ENCODE results near the gene KIF13A.
"Not testable (repeated sequence)": the region's sequence is repeated elsewhere in the genome, so short reads cannot be mapped to it uniquely, and the experiment has no call there.

KIF13A gene

DNA sequence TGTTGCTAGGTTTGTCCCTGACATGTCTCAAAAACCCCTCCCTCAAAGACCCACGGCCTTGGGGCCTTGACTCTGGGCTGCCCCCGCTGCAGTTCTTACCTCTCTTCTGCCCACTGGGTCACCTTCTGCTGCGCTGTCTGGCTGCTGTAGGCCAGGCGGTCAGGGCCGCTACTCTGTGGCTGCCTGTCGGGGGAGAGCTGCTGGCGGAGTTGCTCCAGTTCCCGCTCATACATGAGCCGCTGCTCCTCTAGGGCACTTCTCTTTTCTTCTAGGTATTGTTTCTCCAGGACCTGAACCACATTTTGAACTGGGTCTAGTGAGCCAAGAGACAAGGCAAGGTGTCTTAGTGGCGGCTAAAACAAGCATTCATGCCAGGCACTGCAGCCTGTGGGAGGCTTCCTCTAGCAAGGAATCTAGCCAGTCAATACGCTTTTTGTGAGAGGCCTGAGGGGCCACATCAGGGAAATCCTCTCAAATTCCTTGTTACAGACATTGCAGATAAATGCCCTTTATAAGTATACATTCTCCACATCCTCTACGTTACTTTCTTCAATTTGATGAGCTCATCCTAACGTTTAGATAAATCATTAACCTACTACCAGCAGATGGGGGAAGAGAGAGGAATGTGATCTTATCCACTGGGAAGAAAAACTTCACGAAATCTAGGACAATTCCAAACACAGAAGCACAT, 170.4 kb downstream of the KIF13A start:
- FAIRE-seq (no peak), DNase-seq (ENCODE audit: insufficient read length, low spot score) (no peak)

DNA sequence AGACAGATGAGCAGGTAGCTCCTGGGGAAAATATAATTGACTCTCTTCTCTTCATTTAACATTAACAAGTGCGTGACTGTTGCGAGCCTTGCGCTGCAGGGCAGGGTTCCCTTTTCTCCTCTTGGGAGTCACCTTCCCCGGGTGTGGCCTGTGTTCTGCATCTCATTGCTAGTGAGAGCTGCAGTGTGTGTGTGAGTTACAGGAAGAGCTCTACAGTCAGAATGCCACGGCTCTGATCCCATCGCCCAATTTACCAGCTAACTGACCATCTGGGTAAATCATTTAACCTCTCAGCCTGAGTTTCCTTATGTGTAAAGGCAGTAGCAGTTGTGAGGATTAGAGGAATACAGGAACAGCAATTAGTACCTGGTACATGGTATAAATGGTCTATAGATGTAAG, 173.9 kb downstream of the KIF13A start:
- DNase-seq (ENCODE audit: insufficient read length, low spot score) (no peak), FAIRE-seq (no peak)

DNA sequence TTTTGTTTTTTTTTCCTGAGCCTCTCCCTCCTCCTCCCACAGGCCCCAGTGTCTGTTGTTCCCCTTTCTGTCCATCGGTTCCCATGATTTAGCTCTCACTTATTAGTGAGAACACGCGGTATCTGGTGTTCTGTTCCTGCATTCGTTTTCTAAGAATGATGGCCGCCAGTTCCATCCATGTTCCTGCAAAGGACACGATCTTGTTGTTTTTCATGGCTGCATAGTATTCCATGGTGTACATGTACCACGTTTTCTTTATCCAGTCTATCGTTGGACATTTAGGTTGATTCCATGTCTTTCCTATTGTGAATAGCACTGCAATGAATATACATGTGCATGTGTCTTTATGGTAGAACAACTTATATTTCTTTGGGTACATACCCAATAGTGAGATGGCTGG, 175.1 kb downstream of the KIF13A start:
- FAIRE-seq, result no peak
- no peak for DNase-seq (ENCODE audit: insufficient read length, low spot score)

DNA sequence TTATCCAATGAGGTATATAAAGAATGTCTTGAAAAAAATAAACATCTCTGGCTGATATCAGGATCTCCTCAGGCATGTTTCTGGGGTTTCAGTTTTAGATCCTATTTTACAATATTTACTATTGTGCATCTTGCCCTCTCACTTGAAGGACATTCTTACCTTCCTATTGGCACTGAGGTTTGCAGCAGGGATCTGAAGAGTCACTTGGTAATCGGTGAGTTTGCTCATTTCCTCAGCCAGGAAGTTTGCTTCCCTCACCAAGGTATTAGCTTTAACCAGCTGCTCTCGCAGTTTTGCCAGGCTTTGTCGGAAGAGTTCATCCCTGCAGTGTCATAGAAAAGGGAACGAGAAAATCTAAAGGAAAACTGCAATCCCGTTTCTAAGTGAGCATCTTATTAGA, 178.8 kb downstream of the KIF13A start:
- FAIRE-seq (no peak), DNase-seq (ENCODE audit: insufficient read length, low spot score) (no peak)

DNA sequence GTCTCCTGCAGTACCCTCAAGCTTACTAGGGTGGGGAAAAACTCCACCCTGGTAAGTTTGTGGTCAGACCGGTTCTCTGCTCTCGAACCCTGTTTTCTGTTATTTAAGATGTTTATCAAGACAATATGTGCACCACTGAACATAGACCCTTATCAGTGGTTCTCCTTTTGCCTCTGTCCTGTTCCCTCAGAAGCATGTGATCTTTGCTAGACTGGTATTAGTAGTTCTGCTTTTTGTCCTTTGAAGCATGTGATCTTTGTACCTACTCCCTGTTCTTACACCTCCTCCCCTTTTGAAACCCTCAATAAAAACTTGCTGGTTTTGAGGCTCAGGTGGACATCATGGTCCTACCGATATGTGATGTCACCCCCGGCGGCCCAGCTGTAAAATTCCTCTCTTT, 180.0 kb downstream of the KIF13A start:
- not testable (repeated sequence) for FAIRE-seq

DNA sequence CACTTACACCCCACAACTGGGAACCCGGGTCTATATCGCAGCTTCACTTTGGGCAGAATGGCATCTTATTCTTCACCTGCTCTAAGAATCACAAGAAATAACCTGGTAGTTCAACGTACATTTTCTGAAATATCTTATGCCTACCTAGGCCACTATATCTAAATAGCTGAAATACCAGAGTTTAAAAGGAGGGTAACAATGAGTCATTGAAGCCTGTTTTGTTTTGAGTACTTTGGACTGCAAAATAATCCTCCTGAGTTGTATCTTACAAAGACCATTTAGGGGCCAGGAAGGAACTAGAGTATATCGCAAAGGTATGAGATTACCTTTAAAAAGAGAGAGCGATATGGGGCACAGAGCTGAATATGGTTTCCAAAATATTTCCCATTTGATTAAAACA, 184.0 kb downstream of the KIF13A start:
- DNase-seq (ENCODE audit: insufficient read length, low spot score) (no peak), FAIRE-seq (no peak)

More for the DNA sequence above, 180.0 kb downstream of the KIF13A start:
- DNase-seq (ENCODE audit: insufficient read length, low spot score), result not testable (repeated sequence)

DNA sequence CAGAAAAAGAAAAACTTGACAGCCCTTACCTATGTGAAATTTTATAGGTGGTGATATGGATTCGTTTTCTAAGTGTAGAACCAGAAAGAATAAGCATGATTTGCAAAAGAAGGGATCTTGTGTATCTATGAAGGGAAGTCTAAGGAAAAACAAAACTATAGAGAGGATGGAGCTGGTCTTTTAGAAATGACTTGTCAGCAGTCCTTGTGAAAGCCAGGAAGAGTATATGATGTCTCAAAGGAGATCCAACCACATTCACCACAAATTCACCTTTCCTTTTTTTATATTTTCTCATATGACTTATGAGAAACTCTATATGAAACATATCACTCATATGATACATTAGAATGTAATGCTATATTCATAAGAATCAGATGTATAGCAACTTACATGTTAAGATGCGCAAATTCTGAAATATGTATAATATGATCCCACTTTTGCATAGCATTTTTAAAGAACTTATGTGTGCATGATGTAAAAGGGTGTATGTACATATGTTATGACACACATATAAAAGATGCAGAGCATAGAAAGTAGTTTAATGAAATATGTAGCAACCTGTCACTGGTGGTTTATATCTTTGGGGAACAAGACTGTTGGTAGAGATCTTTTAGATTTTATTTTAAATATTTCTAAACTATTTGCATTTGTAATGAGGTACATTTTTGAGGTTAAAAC, 188.8 kb downstream of the KIF13A start:
- no peak for FAIRE-seq

DNA sequence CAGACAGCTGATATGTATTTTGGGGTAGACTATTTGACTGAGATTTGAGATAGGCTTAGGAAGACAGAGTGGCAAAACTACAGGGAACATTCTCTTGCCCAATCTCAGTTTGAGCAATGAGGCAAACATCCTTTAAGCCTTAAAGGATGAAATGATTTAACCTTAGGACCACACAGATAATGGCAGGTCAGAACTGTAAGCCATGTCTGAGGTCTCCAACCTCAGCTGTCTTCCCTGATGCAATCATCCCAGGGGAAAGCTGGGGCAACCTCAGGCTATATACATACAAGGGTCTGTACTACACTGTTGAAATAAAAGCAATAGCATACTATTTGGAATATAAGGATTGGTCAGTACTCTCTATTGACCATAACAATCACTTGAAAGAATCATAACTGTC, 196.9 kb downstream of the KIF13A start:
- no peak for DNase-seq (ENCODE audit: insufficient read length, low spot score)
- no peak for FAIRE-seq

More for the DNA sequence above, 188.8 kb downstream of the KIF13A start:
- no peak for DNase-seq (ENCODE audit: insufficient read length, low spot score)

DNA sequence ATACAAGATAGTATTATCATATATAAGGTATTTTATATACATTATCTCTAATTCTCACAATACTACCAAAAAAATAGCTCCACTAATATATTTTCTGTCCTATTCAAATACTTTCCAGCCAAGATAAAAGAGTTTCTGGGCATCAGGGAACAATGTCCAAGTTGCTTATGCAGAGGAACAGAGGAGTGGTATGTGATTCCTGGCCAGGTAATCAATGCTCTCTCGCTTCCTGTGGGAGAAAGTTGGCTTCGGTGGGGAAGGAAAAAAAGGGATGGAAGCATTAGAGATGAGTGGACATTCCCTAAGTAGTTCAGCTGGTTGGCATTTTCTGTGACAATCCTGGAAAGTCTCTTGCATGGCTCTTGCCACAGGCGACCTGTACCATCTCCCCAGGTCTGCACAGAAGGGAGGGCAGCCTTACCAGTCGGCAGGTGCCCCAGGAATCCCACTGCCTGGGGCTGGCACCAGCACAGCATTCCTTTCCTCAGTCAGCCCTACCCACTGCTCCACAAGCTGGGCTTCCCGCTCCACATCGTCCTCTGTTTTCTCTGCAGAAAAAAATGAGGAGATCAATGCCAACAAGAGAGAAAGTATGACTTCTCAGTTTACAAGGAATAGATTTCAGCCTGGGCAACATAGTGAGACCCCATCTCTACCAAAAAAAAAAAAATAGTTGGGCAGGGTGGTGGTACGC, 202.2 kb downstream of the KIF13A start:
- no peak for DNase-seq (ENCODE audit: insufficient read length, low spot score)
- no peak for FAIRE-seq

DNA sequence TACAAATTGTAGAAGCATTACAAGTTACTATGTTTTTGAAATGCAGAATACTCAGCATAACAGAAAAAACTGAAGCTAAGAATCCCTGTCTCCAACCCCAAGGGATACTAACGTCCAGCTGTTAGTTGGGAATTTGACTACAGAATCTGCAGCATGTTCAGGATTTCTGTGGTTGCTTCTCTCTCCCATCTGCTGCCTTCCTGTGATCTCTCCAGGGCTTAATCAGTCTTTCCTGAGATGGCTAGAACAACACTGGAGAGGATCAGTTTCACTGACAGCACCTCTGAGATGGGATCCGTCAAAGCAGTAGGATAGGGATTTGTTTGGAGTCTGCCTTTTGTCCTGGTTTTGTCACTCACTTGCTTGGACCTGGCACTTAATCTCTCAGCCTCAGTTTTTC, 207.4 kb downstream of the KIF13A start:
- FAIRE-seq, result no peak

DNA sequence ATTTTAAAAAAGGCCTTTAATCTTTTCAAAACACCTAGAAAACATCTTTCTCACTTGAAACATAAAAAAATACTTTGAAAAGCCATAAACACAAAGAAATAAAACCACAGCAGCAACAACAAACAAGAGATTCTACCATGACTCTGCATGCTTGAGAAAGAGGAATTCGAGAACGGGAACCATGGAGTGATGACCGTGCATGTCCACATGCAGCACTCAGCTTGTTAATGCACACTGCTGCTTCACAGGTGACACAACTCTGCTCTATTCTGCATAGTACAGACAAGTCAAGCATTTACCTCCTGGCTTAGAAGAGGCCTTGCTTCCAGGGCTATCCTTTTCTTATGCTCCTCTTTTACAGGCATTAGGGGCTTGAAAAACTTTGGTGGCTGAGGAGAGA, 215.8 kb downstream of the KIF13A start:
- FAIRE-seq, result no peak
- no peak for DNase-seq (ENCODE audit: insufficient read length, low spot score)

More for the DNA sequence above, 207.4 kb downstream of the KIF13A start:
- no peak for DNase-seq (ENCODE audit: insufficient read length, low spot score)

DNA sequence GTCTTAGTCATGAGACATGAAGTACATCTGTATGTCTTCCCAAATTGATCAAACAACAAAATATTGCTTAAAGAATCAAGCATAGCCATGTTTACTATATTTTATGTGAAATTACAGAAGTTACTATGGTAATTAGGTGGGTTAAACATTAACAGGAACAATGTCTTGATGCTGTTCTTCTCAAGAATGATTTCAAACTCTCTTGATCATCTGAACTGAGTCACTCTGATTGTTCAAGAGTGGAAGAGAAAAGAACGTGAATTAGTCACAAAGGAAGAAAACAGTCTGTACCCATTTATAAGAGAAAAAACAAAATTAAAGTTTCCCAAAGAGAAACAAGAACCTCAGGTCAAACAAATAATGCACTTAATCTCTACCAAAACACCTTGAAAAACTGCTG, 218.6 kb downstream of the KIF13A start:
- FAIRE-seq (no peak), DNase-seq (ENCODE audit: insufficient read length, low spot score) (no peak)

DNA sequence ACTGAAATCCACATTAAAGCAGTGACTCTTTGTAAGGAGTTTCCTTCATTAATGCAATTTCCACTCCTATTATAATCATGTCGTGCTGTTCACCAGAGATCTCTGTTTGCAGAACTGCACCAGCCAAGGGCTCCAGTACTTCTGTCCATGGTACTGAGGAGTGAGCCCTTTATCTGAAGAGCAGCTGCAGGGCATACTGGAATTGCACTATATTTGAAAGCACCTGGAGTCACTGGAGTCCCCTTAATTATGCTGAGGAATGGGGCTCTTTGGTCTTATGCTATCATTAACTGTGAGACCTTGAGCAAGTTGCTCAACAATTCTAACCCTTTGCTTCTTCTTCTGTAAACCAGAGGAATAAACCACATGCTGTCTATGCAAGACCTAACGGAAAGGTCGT, 219.0 kb downstream of the KIF13A start:
- FAIRE-seq, result no peak
- DNase-seq (ENCODE audit: insufficient read length, low spot score), result no peak

DNA sequence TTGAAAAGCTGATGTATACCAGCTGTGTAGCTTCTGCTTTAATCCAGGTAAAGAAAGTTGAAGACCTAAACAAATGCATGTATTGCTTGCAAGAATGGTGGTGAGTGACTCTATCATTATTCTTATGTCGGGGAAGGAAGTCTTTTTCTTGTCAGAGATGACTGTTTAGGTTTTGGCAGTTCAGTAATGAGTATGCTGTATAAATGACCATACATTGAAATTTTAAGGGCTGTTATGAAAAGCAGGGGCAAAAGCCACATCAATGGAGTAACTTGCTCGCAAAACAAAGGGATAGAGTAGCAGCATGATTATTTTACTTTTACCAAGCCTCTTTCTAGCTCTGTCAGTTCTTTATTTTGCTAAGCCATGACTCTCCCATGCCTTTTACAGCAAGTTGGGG, 224.8 kb downstream of the KIF13A start:
- DNase-seq (ENCODE audit: insufficient read length, low spot score) (no peak), FAIRE-seq (no peak)

DNA sequence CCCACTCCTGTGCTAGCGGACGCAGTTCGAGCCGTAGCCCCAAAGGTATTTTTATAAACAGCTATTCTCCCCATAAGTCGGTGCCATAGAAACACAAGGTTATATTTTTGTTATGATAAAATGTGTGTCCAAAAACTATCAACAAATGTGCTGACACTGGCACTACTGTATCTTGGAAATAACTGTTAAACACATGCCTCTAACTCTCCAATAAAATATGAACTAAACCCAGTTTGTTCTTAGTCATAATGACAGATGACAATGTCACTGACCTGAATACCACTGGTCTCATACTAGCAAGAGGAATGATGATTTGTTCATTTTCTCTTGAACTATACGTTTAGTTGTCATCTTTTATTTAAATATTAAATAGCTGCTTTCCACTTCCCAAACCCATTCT, 229.3 kb downstream of the KIF13A start:
- no peak for FAIRE-seq
- DNase-seq (ENCODE audit: insufficient read length, low spot score), result no peak

DNA sequence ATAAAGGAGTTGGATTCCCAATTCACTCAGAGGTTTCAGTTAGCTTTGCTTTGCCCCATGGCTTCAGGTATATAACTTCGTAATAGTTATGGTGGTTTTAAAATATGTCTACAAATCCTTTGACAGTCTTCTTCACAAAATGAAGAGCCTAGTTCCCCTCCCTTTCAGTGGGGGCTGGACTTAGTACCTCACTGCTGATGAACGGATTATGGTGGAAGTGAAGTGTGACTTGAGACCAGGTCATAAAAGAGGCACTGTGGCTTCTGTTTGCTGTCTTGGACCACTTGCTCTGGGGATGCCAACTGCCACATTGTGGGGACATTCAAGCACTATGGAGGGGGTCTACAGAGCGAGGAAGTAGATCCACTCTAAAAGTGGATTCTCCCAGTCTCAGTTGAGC, 233.2 kb downstream of the KIF13A start:
- FAIRE-seq (no peak), DNase-seq (ENCODE audit: insufficient read length, low spot score) (no peak)

DNA sequence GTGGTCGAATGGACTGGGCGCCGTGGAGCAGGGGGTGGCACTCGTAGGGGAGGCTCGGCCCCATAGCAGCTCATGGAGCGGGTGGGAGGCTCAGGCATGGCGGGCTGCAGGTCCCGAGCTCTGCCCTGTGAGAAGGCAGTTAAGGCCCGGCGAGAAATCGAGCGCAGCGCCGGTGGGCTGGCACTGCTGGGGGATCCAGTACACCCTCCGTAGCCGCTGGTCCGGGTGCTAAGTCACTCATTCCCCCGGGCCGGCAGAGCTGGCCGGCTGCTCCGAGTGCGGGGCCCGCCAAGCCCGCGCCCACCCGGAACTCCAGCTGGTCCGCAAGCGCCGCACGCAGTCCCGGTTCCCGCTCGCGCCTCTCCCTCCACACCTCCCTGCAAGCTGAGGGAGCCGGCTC, 242.1 kb downstream of the KIF13A start:
- not testable (repeated sequence) for FAIRE-seq; DNase-seq (ENCODE audit: insufficient read length, low spot score)

DNA sequence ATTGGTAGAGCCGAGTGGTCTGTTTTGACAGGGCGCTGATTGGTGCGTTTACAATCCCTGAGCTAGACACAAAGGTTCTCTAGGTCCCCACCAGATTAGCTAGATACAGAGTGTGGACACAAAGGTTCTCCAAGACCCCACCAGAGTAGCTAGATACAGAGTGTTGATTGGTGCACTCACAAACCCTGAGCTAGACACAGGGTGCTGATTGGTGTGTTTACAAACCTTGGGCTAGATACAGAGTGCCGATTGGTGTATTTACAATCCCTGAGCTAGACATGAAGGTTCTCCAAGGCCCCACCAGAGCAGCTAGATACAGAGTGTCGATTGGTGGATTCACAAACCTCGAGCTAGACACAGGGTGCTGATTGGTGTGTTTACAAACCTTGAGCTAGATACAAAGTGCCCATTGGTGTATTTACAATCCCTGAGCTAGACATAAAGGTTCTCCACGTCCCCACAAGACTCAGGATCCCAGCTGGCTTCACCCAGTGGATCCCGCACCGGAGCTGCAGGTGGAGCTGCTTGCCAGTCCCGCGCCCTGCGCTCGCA, 242.6 kb downstream of the KIF13A start:
- DNase-seq (ENCODE audit: insufficient read length, low spot score); FAIRE-seq: not testable (repeated sequence)

DNA sequence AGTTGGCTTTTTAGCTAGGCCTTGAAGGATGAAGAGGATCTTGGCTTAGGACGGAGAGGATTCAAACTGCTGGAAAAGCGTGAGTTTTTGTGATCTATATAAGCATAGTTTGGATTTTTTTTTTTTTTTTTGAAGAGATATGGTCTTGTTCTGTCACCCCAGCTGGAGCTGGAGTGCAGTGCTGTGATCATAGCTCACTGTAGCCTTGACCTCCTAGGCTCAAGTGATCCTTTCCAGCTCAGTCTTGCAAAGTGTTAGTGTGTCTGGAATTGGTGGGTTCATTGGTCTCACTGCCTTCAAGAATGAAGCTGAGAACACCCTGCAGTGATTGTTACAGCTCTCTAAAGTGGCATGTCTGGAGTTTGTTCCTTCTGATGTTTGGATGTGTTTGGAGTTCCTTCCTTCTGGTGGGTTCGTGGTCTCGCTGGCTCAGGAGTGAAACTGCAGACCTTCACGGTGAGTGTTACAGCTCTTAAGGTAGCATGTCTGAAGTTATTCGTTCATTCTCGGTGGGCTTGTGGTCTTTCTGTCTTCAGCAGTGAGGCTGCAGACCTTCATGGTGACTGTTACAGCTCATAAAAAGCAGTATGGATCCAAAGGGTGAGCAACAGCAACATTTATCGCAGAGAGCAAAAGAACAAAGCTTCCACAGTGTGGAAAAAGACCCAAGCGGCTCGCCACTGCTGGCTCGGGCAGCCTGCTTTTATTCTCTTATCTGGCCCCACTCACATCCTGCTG, 243.2 kb downstream of the KIF13A start:
- FAIRE-seq (no peak), DNase-seq (ENCODE audit: insufficient read length, low spot score) (no peak)

DNA sequence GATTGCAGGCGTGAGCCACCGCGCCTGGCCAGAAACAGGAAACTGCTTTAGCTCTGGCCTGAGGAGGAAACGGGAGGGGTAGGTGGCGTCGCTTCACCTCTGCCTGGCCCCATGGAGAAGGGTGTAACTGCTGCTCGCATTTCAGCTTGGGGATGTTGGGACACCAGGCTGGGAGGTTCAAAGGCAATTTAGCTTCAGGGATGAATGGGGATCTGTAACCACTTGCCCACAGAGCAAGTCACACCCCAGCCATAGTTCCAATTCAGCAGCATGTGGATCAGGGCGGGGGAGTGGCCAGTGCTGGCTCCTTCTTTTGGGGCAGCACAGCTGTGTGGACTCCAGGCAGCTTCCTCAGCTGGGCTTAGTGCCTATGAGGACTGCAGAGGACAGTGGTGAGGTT, 245.9 kb downstream of the KIF13A start:
- no peak for FAIRE-seq
- DNase-seq (ENCODE audit: insufficient read length, low spot score), result no peak

Data from GM19239 (cell line).